ENCODE data around the gene ARHGEF10L. TPM values are rescaled to one million over a fixed set of nuclear protein-coding genes. Genes with fewer than 3 reads are reported as not detected.
A peak's percentile ranks its signal among the peaks of the same experiment; 100 is the strongest.

ARHGEF10L gene
- total RNA-seq, 1 donor from 2014 or later, result 75.6 TPM

DNA sequence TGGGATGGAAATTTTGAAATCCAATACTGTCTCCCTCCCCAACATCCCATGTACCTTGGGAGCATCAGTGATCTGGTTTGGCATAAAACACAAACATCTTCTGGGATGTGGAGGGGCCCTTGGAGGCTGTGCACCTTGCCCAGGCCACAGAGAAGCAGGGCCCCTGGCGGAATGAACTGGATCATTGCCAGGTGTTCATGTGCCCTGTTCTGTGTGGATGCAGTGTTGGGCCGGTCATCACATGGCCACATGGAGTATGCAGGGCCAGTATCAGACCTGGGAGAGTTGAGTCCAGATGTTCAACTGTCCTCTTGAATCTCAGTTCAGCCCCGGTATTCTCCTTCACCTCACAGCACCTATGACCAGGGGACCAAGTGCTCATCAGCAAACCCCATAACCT is 26.9 kb downstream of the ARHGEF10L start:
- H3K36me3 ChIP-seq, result no peaks in the 10 kb centered on the region
- intact Hi-C loops (cut with DNase I), result no loop called here
- no peaks in the 10 kb centered on the region for H3K27me3 ChIP-seq
- no peak overlapping the region for H3K4me3 ChIP-seq
- DNase-seq (ENCODE audit: extremely low spot score in 2 of 2), result no peak
- peak overlapping the region; percentile 98 for H3K27ac ChIP-seq
- no peaks in the 10 kb centered on the region for H3K9me3 ChIP-seq
- H3K4me1 ChIP-seq, result peaks cover 94% of the 10 kb centered on the region
- no peak for TF ChIP-seq POLR2A (IDR thresholded peaks at IDR 0.05)
- TF ChIP-seq, protein P1, sequence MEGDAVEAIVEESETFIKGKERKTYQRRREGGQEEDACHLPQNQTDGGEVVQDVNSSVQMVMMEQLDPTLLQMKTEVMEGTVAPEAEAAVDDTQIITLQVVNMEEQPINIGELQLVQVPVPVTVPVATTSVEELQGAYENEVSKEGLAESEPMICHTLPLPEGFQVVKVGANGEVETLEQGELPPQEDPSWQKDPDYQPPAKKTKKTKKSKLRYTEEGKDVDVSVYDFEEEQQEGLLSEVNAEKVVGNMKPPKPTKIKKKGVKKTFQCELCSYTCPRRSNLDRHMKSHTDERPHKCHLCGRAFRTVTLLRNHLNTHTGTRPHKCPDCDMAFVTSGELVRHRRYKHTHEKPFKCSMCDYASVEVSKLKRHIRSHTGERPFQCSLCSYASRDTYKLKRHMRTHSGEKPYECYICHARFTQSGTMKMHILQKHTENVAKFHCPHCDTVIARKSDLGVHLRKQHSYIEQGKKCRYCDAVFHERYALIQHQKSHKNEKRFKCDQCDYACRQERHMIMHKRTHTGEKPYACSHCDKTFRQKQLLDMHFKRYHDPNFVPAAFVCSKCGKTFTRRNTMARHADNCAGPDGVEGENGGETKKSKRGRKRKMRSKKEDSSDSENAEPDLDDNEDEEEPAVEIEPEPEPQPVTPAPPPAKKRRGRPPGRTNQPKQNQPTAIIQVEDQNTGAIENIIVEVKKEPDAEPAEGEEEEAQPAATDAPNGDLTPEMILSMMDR (IDR thresholded peaks at IDR 0.05), result no peak
- no peak for TF ChIP-seq POLR2AphosphoS5 (IDR thresholded peaks at IDR 0.05; ENCODE audit: insufficient read depth in 1 of 2, low read depth in 1 of 2)

DNA sequence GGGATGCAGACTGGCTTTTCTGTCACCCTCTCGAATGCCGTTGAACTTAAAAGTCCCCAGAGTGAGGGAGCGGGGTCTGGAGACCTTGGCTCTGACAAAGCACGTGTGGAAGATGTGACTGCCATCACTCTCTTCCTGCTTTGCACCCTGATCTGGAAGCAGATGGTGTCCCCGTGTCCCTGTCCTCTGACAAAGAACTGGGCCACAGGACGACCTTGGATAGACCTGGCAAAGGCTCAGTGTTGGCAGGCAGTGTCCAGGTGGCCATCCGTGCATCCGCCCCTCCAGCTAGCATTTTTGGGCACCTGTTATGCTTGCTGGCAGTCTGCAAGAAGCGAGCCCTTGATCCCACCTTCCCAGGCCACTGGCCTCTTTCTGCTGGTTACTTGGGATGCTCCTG is 27.4 kb downstream of the ARHGEF10L start:
- Histone ChIP-seq H3K4me3 (no peak overlapping the region), H3K9me3 (no peaks in the 10 kb centered on the region), H3K4me1 (peaks cover 90% of the 10 kb centered on the region), H3K27ac (peak overlapping the region; percentile 98), H3K27me3 (no peaks in the 10 kb centered on the region), H3K36me3 (no peaks in the 10 kb centered on the region)
- TF ChIP-seq, protein P1 (IDR thresholded peaks at IDR 0.05), result no peak
- TF ChIP-seq POLR2AphosphoS5 (IDR thresholded peaks at IDR 0.05; ENCODE audit: insufficient read depth in 1 of 2, low read depth in 1 of 2) (no peak), POLR2A (IDR thresholded peaks at IDR 0.05) (no peak)
- no peak for DNase-seq (ENCODE audit: extremely low spot score in 2 of 2)
- intact Hi-C loops (cut with DNase I), result no loop called here

DNA sequence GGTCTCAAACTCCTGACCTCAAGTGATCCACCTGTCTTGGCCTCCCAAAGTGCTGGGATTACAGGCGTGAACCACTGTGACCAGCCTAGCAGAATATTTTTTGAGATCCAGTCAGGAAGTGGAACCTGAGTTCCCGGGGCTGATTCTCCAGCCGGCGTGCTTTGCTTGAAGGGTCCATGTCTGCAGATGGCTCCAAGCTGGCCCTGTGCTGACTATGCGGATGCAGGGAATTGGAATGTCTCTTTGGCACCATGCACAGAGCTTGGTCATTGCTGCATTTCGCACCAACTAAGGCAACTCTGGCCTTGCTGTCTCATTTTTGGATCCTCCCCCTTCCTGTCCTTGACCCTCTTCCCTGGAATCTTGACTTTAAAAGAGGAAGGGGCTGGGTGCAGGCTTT is 28.1 kb downstream of the ARHGEF10L start:
- no peaks in the 10 kb centered on the region for H3K9me3 ChIP-seq
- no peak for DNase-seq (ENCODE audit: extremely low spot score in 2 of 2)

DNA sequence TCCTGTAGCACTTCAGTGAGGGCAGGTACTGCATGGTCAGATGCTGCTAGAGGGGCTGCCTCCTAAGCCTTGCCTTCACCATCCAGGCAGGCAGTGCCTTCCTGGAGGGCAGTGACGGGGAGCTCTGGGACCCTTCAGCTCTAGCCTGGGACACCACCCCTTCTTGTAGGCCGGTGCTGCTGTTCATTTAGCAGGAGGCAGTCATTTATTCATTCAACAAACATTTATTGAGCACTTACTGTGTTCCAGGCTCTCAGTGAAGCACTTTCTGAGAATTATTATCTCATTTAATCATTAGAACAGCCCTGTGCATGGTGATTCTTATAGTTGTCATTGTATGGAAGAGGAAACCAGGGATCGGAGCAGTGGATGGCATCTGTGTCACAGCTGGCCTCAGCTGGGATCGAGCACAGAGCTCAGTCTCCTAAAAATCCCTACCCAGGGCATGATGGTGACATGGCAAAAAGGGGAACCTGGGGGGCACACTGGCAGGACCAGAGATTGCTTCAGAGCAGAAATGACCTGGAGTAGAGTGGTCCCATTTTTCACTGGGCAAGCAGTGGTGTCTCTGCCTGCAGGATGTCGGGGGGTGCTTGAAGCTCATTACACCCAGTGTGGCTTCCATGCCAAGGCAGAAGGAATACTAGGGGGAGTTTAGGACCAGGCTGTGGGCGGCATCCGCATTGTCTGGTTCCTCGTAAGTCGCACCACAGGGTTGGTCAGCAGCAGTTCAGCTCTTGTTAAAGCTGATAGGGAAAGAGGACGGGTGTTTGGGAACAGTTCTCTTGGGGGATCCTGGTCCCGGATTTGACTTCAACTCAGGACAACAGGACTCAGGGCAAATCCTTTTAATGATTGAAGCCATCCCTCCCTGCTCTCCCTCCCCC is 28.8 kb downstream of the ARHGEF10L start:
- peaks cover 93% of the 10 kb centered on the region for H3K4me1 ChIP-seq
- H3K27ac ChIP-seq, result peak overlapping the region; percentile 98
- H3K9me3 ChIP-seq, result no peaks in the 10 kb centered on the region
- H3K4me3 ChIP-seq, result no peak overlapping the region
- no peak for DNase-seq (ENCODE audit: extremely low spot score in 2 of 2)
- no peaks in the 10 kb centered on the region for H3K36me3 ChIP-seq
- intact Hi-C loops (cut with DNase I), result loop anchor here (2.0 kb wide), 1 partner anchor 39 kb away; no protein-coding TSS in a partner anchor
- no peak for TF ChIP-seq POLR2AphosphoS5 (IDR thresholded peaks at IDR 0.05; ENCODE audit: insufficient read depth in 1 of 2, low read depth in 1 of 2)
- TF ChIP-seq POLR2A (IDR thresholded peaks at IDR 0.05), result no peak
- TF ChIP-seq, protein P1 (IDR thresholded peaks at IDR 0.05), result no peak
- no peaks in the 10 kb centered on the region for H3K27me3 ChIP-seq

More for the DNA sequence above, 28.1 kb downstream of the ARHGEF10L start:
- intact Hi-C loops (cut with DNase I), result no loop called here
- Histone ChIP-seq H3K36me3 (no peaks in the 10 kb centered on the region), H3K27ac (peak overlapping the region; percentile 98), H3K27me3 (no peaks in the 10 kb centered on the region), H3K4me1 (peaks cover 90% of the 10 kb centered on the region), H3K4me3 (no peak overlapping the region)
- no peak for TF ChIP-seq POLR2A (IDR thresholded peaks at IDR 0.05)
- TF ChIP-seq POLR2AphosphoS5 (IDR thresholded peaks at IDR 0.05; ENCODE audit: insufficient read depth in 1 of 2, low read depth in 1 of 2), result no peak
- TF ChIP-seq, protein P1 (IDR thresholded peaks at IDR 0.05), result no peak

All from vagina (tissue), 2 donors.